Mucosa of gallbladder (tissue), 1 donor: Measurements from ENCODE around the gene IL15RA. TPM values are rescaled to one million over a fixed set of nuclear protein-coding genes. Genes with fewer than 3 reads are reported as not detected.
"Not testable (repeated sequence)": the region's sequence is repeated elsewhere in the genome, so short reads cannot be mapped to it uniquely, and the experiment has no call there.

ENCODE experiments used
- DNase-seq: peaks from one replicate; pipeline ENCODE4 v3.0.0-alpha.2; 2020; ENCODE audit warnings: low spot score
- total RNA-seq: library from RNA; stranded (reverse); gene quantifications from one replicate; pipeline ENCODE4 v1.2.1, GENCODE V29; 2021
- donor health status: DM: no; HTN: no; CAD: no.

The IL15RA gene
- total RNA-seq, 1 donor from 2014 or later, result 25.6 TPM

DNA sequence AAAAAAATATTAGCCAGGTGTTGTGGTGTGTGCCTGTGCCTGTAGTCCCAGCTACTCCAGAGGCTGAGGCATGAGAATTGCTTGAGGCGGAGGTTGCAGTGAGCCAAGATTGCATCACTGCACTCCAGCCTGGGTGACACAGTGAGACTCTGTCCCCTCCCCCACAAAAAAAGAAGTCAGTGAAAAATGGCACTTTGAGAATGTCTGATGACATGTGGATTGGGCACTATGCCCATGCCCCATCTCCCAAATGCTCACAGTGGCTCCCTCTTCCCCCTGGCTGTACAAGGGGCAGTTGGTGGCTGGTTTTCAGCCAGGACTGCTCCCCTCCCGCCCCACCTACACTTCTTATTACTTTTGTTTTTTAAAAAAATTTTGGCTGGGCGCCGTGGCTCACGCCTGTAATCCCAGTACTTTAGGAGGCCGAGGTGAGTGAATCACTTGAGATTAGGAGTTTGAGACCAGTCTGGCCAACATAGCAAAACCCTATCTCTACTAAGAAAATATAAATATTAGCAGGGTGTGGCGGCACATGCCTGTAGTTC, 26.1 kb downstream of the IL15RA start:
- DNase-seq, result peak; percentile 44

DNA sequence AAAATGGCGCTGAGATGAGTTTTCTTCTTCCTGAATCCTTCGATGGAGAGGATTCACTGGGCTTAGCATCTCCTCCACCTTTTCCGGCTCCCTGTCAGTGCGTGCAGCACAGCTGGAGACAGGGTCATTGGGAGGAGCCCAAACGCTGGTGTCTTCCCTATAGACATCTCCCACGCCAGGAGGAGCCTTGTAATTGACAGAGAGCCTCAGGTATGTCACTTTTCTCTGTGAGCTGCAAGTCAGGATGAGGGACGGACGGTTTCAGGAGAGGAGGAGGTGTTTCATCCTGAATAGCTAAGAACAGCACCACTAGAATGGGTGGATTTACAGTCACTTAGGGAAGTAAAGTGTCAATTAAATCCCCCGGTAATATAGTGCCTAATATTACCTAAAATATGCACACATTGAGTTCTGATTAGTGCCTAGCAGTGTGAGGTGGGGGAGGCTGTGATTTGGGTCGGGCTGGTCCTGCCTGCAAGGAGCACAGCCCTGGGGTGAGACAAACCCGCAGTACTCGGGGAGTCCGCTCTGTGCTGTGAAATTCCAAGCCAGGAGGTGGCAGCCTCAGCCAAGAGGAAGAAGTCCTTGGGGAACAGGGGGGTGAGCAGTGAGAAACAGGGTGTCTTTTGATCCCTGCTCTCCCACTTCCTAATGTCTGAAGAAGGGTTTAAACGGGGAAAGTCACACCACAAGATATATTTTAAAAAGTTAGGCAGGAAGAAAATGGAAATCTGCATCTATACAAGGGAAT, 28.2 kb downstream of the IL15RA start:
- DNase-seq, result peak; percentile 67

DNA sequence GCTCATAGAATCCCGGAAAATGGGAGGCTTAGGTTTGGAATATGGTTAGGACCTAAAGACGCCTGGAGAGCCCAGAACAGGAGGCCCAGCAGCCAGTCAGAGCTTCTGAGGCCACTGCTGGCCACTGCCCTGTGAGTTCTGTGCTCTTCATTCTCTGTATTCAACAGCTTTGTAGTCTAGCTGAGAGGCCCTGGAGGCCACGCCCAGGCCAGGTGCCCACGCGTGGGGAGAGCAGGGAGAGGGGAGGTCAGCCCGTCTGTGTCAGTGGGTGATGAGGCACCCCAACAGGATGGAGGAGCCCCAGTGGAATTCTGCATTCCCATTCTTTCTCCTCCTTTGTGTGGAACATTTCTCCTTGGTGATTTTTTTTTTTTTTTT, 29.1 kb downstream of the IL15RA start:
- DNase-seq, result no peak

DNA sequence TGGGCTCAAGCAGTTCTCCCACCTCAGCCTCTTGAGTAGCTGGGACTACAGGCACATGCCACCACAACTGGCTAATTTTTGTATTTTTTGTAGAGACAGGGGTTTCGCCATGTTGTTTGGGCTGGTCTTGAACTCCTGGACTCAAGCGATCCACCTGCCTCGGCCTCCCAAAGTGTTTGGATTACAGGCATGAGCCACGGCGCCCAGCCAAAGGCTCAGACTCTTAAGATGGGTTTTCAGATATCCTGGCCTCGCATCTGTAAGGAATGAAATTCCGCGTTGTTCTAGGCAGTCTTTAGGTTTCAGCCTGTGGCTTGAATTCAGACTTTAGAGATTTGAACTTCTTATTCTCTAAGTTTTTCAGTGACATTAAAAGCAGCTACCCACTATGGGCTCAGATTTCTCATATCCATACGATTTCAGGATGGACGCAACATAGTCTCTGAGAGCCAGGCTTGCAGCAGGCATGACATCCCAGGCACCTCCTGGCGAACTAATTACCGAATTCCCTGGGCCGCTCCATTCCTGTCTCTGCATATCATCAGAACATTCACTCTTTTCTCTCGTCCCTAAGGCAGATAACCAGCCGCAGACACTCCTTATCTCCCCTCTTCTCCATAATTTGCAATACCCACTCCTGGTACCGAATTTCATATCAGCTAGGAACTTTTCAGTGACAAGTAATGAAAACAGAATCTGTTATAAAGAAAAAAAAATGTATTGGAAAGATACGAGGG, 29.7 kb downstream of the IL15RA start:
- DNase-seq, result no peak

DNA sequence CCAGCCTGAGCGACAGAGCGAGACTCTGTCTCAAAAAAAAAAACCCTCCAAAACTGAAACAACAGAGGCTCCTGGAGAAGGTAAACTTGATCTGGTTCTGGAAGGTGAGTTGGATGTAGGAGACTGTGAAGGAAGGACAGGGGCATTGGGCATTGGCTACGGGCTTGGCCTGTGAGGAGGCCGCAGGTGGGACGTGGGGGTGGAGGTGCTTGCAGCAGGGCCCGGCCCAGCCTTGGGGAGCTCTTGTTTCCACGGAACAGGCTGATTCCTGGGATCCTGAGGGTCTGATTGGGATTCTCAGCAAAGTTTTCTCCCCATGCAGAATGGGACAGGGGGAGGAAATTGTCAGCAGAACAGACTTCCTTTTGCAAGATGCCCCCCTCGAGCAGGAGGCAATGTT, 30.6 kb downstream of the IL15RA start:
- no peak for DNase-seq

DNA sequence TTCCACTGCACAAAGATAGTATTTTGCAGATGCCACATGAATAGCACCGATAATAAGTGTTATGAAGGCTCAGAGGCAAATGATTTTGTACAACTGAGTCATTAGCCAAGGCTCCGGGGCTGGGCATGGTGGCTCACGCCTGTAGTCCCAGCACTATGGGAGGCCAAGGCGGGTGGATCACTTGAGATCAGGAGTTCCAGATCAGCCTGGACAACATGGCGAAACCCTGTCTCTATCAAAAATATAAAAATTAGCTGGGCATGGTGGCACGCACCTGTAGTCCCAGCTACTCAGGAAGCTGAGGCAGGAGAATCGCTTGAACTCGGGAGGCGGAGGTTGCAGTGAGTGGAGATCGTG, 30.9 kb downstream of the IL15RA start:
- DNase-seq, result not testable (repeated sequence)

DNA sequence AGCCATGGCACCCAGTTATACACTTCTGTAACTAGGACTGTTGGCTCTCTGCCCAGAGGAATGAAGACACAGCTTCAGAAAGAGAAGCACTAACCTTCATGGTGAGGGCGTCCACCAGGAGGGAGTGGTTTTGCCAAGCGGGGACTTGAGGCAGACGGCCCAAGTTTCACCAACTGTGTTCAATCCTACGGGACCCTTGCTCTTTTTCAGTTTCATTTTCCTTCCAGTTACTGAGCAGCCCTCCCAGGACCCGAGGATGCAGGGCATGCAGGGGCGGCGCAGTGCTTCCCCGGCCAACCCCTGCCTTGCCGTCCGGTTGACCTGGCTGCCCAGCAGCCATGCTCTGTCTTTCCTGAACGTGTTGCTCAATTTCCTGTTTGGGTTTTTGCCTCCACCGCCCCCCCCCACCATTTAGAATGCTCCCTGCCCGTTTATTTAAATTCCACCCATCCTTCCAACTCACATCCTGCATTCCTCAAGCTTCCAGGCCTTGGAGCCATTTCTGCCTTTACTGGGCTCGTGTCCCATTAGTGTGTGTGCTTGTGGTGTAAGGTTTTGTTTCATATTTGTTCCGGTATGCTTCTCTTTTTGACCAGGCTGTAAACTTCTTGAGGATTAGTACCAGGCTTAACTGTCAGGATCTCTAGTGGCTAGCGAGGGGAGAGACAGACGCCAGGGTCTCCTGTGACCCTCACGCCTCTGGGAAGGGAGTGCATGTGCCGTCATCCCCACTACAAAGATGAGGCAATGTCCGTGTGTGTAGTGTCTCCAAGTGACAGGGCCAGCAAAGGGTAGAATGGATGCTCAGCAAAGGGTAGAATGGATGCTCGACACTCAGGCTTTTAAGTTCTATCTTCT, 31.6 kb downstream of the IL15RA start:
- DNase-seq, result peak; percentile 77

DNA sequence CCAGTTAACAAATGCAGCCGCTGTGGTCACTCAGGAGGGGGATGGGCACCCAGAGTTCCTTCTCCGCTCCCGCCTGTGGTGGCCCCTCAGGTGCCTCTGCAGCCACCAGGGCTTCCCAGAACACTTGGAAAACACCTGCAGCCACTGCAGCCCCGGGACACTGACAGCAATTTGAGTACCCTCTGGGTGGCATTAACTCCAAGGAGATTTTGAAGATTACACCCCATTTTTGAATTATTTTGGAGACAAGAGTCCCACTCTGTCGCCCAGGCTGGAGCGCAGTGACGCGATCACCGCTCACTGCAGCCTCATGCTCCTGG, 32.2 kb downstream of the IL15RA start:
- no peak for DNase-seq

DNA sequence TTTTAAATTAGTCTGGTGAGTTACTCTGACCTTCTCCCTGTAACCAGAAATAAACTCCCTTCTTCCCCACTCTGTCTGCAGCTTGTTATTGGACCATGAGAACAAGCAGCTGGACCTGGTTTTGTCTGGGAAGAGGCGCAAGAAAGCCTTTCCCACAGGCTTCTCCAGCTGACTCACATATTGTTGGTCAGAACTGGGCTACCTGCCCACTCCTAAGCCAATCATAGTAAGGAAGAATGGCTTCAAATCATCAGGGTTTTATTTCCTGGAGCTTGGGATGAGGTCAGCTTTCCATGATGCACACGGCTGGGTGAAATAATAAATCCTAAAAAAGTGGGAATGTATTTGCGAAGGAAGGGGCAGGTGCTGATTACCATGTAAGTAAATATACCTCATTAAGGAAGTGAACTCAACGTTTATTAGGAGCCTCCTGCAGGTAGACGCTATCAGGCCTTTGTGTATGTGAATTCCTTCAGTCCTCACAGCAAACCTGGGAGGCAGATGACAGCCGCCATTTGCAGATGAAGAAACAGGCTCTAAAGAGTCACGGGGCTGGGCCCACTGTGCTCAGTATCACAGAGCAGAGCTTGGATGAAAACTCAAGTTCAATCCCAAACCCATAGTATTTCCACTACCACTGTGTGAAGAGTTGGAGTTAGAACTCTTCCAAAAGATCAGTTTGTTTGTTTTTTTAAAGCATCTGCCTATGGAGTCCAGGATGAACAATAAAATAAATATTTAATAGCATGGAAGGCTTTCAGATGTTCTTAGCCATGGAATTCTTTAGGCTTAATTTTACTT, 32.8 kb downstream of the IL15RA start:
- DNase-seq, result peak; percentile 93

DNA sequence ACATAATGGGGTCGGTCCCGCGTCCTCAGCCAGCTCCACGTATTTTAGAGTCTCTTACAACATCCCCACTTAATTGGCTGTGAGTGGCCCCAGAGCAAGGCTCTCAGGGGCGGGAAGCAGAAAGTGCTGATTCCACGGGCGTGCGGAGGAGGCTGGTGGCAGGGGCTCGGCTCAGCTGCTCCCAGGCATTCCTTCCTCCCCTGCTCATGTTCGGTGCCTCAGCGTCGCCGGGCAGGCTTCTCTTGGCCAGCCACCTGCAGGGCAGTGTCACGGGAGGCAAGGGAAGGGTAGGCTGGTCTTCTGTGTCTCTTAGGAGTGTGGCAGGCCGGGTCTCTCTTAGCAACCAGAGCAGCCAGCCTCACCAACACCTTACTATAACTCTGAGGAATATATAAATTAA, 33.8 kb downstream of the IL15RA start:
- peak; percentile 21 for DNase-seq

DNA sequence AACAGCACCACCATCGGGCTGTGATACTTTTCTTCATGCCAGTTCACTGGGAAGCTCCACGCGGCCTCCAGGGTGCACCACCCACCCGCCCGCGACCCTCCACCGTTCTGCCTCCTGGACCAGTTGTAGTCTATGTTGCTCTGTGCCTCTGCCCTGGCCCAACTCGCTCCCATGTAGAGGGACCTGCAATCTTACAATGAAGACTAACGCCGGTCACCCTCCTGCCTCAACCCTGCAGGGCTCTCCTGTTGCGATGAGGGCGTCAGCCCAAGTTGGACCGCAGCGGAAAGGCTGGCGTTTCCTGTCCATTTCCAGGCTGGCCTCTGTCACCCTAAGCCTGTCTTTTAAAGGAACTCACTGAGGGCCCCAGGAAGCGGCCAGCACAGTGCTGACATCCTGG, 34.9 kb downstream of the IL15RA start:
- peak; percentile 49 for DNase-seq

DNA sequence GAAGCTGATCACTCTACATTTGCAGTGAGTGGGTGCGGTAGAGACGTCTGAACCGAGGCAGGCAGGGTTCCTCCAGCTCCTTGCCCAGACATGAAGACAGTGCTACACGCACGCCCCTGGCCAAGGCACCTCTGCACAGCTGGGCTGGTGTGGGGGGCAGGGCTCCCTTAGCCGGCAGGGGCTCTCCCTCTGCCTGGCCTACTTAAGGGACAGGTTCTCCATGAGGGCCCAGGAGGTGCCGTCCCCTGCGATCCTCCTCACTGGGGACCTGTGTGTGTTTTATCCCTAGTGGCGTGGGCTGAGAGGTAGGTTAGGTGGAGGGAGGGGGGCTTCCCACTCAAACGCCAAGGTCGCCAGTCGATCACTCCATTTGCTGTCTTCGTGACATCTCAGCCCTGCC, 35.3 kb downstream of the IL15RA start:
- no peak for DNase-seq

DNA sequence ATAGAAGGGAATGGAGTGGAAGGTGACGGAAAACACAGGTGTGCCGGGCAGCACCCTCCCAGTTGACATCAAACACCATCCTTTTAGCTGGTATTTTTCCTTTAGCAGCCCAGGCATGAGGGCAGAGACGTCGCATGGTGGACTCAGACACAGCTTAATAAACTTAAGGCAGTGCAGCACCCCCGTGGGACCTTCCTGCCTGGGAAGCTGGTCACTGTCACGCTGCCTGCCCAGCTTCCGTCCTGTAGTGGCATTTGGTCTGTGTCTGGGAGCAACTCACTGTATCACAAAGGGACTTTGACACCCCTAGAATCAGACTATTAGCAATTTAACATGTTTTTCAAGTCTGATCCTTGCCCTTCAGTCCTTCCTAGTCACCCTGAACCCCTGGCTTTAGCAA, 35.8 kb downstream of the IL15RA start:
- DNase-seq, result no peak

DNA sequence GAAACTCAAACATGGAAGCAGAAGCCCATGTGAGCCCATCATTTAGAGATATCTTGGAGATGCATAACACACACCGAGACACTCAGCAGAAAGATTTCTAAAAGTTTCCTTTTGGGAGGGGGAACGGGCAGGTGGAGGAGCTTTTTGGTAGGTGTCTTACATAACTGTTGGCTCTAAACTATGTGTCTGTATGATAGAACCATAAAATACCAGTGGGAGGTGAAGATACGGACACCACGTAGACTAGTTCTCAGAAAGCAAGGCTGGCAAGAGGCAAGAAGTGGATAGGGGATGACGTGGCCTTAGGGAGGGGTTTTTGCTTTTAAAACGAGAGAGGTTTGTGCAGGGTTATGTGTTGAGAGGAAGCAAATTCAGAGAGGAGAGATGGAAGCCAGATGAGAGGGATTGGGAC, 36.5 kb downstream of the IL15RA start:
- DNase-seq, result no peak

DNA sequence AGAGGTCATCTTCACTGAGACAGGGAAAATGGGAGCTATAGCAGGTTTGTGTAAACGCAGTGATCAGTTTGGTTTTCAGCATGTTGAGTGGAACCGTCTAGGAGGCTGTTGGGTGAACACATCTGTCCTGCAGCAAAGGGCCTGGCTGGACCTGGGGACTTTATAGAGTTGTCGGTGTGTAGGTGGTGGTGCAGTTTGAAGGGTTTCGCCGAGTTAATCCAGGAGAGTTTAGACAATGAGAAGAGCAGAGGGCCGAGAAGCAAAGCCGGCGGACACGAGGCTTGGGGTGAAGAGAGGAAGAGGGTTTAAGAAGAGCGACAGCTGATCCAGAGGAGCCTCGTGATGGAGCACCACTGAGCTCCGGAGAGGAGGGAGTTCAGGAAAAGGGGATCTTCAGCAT, 39.1 kb downstream of the IL15RA start:
- DNase-seq, result no peak

DNA sequence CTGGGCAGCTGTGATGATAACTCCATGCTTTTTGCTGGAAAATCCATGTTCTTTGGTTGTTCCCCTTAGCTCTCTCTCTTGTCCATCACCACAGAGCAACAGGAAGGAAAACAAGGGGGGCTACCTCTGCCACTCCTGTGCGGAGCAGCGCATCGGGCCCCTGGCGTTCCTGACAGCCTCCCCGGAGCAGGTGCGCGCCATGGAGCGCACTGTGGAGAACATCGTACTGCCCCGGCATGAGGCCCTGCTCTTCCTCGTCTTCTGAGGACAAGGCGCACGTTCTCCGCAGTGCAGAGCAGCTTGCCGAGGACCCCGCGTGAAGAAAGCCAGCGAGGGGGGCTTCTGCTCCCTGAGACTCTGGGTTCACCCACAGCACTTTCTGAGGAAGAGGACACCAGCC, 40.3 kb downstream of the IL15RA start:
- no peak for DNase-seq

DNA sequence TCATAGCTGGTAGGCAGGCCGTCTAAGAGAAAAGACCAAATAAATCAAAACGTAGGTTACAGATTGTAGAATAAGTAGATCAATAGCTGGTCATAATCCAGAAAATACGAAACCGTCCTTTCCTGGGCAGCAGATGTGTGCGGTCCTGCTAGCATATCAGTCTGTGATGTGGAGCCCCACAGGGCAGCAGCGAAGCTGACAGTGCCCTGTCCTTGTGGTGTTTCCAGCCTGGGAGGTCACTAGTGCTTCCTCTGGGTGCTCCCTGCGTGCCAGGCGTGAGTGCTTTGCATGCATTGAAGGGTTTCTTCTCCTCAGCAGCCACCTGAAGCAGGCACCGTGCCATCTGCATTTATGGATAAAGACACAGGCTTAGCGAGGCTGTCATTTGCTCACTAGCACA, 41.7 kb downstream of the IL15RA start:
- no peak for DNase-seq

DNA sequence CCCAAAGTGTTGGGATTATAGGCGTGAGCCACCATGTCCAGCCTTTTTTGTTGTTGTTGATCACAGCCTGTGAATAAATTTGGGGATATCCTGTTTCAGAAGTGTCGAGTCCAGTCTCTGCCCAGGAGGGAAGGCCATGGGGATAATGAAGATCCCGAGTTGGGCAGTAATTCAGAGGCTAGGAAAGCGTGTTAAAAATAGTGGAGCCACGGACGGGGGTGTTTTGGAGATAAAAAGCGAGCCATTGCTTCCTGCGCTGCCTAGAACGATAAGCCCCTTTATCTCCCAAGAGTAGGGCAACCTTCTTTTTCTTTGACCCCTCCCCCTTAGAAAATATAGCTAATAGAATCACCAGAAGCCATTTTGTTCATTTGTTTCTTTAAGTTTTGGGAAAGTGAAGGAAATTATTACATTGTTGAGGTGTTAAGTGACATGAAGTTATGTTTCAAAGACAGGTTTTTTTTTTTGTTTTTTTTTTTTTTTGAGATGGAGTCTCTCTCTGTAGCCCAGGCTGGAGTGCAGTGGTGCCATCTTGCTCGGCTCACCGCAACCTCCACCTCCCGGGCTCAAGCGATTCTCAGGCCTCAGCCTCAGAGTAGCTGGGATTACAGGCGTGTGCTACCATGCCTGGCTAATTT, 43.3 kb downstream of the IL15RA start:
- DNase-seq, result no peak

DNA sequence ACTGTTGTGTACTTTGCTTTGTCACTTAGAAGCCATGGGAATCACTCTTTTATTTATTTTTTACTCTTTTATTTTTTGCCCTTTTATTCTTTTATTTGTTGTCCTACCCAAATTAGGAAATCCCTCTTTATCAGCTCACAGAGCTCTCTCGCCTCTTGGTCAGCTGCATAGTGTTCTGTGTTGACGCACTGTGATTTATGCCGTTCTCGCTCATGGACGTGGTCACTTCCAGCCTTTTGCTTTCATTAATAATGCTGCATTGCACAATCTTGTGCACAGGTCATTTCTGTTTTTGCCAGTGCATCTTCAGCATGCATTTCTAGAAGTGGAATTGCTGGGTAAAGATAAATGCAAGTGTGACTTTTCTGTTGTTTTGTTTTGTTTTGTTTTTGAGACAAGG, 45.0 kb downstream of the IL15RA start:
- no peak for DNase-seq

DNA sequence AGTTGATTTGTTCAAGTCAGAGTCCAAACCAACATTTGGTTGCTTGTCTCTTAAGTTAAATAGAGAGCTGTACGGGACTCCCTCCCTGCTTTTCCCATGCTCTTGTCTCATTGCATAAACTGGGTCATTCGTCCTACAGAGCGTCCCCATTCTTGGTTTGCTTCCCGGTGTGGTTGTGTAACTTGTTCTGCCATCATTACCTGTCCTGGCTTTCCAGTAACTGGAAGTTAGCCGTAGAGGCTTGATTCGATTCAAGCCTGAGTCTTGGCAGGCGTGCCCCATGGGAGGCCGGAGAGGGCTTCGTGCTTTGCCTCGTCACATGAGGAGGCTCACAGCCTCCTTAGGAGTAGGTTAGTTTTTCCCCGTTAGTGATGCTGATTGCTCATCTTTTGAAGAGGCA, 47.1 kb downstream of the IL15RA start:
- DNase-seq, result no peak

DNA sequence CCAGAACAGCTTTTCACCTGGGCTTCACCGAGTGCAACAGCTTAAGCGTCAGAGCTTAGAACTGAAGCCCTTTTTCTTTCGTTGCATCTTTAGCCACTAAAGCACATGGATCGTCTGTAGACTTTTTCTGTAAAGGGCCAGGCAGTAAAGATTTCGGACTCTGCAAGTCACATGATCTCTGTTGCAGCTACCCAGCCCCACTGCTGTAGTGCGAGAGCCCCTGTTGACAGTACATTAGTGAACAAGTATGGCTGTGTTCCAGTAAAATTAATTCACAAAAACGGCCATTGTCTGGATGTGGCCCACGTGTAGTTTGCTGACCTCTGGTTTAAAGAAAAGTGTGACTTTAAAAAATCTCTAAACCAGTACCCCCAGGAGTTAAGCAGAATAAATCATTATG, 47.9 kb downstream of the IL15RA start:
- no peak for DNase-seq
